Fibroblast of gingiva (primary cell): ENCODE measurements around the gene JADE2.
A peak's percentile ranks its signal among the peaks of the same experiment; 100 is the strongest.
"Not testable (repeated sequence)": the region's sequence is repeated elsewhere in the genome, so short reads cannot be mapped to it uniquely, and the experiment has no call there.

Source experiments
- DNase-seq: peaks from one replicate; pipeline ENCODE4 v3.0.0-alpha.2; 2011; ENCODE audit warnings: low read depth

Gene JADE2

DNA sequence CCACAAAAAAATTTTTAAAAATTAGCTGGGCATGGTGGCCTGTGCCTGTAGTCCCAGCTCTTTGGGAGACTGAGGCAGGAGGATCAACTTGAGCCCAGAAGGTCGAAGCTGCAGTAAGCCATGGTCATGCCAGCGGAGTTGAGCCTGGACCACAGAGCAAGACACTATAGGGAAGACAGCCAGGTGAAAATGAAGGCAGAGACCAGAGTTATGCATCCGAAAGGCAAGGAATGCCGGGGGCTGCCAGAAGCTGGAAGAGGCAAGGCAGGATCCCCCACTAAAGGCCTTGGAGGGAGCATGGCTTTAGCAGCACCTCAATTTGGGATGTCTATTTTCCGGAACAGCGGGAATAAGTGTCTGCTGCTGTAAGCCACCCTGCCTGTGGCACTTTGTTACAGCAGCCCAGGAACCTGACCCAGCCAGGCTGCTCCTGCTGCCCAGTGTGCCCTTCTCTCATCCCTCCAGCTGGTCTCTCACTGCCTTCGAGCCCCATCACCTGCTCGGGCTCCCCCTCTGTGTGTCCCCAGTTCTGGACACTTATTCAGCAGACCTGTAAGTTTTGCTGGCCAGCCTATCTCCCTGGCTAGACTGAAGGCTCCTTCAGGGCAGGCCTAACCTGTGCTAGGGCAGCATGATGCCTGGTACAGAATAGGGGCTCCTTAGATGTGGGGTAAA lies 16.8 kb upstream of the JADE2 start:
- no peak for DNase-seq

DNA sequence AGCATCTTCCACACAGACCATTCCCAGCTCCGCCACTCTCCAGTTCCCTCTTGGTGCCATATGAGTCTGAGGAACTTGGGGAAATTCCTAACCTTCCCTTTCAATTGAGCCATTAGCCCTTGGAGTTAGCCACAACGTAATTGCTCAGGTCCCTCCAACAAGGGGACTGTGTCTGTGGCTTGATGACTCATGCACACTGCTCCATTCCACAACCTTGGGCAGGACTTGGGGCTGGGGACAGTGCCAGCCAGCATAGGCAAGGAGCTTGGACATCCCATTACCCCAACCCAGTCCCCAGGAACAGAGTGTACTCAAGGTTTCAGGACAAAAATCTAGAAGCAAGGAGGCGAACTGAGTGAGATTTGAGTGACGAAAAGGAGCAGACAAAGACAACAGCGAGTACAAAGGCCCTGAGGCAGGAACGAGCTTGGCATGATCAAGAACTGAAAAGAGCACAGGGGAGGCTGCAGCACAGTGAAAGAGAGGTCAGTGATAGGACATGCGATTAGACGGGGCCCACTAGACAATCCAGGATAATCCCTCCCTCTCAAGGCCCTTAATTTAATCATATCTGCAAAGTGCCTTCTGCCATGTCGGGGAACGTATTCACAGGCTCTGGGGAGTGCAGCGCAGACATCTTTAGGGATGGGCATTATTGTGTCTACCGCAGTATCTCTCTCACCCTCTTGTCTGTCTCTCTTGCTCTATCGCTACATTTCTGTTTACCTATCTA lies 16.0 kb upstream of the JADE2 start:
- peak; percentile 65 for DNase-seq

DNA sequence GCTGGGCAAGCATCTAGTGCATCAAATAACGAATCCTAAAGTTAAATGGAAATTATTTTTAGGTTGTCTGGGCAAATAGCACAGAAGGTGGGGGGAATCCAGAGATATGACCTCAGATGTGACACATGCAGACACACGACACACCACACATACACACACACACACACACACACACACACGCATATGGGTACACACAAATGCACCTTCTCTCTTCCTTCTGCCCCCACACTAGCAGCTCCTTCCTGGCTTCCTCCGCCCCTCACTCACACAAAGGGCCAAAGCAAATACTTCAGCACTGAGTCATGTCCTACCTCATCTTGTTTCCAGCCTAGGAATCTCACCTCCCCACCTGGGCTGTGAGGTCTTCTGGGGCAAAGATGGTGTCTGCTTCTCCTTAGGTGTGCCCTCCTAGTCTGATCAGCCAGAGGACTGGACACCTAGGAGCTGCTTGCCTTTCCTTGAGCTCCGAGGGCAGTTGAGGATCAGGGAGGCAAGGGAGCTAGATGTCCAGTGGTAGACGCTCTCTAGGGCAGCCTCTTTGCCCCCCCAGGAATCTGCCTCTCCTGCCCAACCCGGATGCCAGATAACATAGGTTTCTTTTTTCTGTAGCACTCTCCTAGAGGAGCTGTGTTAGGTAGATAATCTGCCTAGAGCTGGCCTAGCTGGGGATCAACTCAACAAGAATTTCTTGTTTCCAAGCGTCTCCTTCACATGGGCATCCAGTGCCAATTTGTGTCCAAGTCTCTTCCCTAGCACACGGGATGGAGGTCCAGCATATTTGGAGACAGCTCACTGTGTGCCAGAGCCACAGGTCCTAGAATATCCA lies 14.3 kb upstream of the JADE2 start:
- DNase-seq: no peak

- DNase-seq: peak; percentile 80
Observed at GRCh38 chr5:134511796-134512660, 13.4 kb upstream of the JADE2 start.

- no peak for DNase-seq
Observed at GRCh38 chr5:134512661-134512999, 12.8 kb upstream of the JADE2 start.

DNA sequence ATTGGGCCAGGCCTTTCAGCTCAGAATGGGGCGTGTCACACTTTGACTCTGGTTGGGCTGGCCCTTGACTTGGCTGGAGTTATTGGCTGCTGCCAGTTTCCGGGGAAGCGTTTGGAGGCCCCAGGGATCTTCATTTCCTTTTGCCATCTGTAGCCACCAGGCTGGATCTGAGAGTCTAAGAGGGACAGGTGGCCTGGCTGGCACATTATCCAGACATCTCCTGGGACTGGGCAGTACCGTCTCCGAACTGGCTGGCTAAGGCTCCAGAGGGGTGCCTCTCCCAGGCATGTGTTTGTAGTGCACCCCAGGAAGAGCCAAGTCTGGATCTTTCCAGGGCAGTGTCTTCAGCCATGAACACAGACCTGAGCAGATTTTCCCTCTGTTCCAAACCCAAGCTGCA lies 9.7 kb upstream of the JADE2 start:
- DNase-seq: no peak

GRCh38 chr5:134516984-134517383 lies 8.5 kb upstream of the JADE2 start:
- DNase-seq: not testable (repeated sequence)

GRCh38 chr5:134517553-134517952 lies 7.9 kb upstream of the JADE2 start:
- no peak for DNase-seq

DNA sequence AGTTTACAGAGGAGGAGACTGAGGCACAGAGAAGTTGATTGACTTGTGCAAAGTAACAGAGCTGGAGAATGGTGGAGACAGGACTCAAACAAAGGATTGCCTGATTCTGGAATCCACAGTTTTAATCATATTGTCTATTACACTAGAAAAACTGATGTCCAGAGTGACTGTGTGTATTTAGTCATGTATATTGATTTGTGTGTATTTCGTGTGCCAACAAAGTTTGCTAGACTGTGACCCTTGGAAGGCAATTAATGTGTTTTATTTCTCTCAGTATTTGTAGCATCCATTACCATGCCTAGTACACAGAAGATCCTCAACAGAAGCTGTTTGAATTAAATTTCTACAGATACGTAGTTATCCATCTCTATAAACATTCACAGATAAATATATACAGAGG lies 5.5 kb upstream of the JADE2 start:
- DNase-seq: no peak

DNA sequence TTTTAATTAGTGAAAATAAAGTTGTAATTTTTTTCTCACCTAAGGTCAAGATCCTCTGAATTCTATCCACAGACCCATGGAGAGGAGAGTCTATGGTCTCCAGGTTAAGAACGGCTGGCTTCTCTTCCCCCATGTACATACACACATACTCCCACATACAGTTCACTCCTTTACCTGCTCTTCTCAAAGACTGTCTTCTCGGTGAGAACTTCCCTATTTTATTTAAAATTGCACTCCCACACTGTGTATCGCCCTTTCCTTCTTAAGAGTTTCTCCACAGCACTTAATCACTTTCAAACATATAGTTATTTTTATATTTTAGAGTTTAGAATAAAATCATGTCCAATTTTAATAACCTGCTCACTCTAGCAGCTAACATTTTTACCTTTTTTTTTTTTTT lies 3.6 kb upstream of the JADE2 start:
- no peak for DNase-seq

- peak; percentile 56 for DNase-seq
Observed at GRCh38 chr5:134523543-134524271, 1.8 kb upstream of the JADE2 start.

- DNase-seq: peak; percentile 80
Observed at GRCh38 chr5:134524272-134524825, 1.1 kb upstream of the JADE2 start.

DNA sequence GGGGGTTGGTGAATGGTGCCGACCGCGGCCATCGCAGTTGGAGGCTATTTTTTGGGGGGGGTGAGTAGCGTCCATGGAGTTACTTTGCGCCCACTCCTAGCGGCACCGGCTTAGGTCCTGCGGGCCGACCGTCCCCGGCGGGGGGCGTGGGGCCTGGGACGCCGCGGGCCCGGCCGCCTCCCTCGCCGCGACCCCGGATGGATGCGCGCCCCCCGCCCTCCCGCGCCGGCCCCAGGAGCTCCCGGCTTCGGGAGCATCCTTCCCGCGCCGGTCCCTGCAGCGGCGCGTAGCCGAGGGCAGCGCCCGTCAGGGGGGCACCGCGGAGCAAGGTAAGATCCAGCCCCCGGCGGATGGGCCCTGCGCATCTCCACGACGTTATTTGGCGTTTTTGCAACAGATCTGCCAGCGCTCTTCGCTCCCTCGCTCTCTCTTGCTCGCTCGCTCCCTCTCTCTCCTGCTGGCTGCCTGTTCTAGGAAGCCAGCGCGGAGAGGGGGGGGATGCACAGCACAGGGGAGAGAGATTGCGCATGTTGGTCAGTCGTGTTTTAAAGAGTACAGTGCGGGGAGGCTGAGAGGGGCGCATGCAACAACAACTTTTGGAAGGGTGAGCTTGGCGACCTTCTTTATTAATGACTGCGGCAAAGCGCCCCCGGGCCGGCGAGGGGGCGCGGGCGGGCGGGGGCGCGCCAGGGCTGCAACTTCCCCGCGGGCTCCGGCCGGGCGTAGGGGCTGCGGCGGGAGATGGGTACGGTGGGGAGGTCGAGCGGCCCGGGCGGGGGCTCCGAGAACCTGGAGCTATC lies 413 bp downstream of the JADE2 start:
- DNase-seq: peak; percentile 88

GRCh38 chr5:134526483-134527155 lies 1.1 kb downstream of the JADE2 start:
- no peak for DNase-seq

DNA sequence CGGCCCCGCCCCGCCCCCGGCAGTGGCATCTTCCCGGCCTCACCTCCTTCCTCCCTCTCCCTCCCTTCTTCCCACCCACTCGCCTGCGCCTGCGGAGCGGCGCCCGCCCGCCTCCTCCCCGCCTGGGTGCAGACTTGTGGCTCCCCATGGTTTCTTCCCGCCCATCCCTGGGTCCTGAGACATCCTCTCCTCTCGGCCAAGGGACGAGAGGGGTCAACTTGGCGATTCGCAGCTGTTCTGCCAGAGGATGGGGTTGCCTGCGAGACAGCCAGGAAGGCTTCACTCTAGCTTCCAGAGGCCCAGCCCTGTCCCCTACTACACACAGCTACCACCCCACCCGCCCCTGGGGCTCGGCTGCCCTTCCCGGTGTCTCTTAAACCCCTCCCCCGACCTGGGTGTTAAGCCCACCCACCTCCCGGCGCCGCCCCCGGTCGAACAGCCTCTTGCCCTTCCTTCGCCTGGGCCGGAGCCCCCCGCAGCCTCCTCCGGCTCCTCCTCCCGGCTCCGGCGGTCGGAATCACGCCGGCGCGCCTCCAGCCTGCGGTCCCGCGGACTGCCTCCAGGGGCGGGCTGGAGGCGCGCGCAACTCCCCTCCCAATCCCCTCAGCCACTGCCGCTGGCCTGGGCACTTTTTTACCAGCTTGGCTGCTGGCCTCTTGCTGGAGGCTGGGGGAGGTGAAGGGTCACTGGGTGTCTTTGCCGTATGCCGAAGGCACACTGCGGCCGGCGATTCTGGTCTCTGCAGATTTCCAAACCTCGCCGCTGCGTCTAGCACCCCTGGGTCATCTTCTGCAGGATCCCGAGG lies 1.9 kb downstream of the JADE2 start:
- peak; percentile 92 for DNase-seq

GRCh38 chr5:134527961-134528424 lies 2.5 kb downstream of the JADE2 start:
- no peak for DNase-seq

DNA sequence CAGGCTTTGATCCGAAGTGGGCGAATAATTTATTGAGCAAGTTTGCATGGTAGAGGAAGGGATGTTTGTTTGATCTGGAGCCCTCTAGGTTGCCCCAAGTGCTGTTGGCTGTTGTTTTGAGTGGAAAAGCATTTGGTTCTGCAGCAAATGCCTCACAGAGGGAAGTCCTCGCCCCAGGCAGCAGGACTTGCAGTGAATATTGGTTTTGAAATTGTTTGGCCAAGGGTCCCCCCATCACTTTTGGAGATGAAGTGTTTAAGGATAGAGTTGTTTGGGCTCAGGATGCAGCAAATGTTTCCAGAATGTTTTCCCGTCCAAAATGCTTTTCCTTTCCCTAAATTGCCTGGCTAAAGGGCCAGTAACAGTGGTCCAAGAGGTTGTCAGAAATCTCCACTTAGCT lies 3.1 kb downstream of the JADE2 start:
- no peak for DNase-seq

GRCh38 chr5:134529460-134529859 lies 4.0 kb downstream of the JADE2 start:
- DNase-seq: no peak
